ENCODE measurements around the gene ADIPOQ.
"Not testable (repeated sequence)": the region's sequence is repeated elsewhere in the genome, so short reads cannot be mapped to it uniquely, and the experiment has no call there.

The ADIPOQ gene

GRCh38 chr3:186826976-186827857, 15.3 kb upstream of the ADIPOQ start:
- peak; percentile 90 for DNase-seq

GRCh38 chr3:186828340-186828739, 14.2 kb upstream of the ADIPOQ start:
- DNase-seq = no peak

- no peak for DNase-seq
Observed at GRCh38 chr3:186831798-186832197, 10.7 kb upstream of the ADIPOQ start.

GRCh38 chr3:186832276-186832675, 10.2 kb upstream of the ADIPOQ start:
- DNase-seq = no peak

- no peak for DNase-seq
Observed at GRCh38 chr3:186839874-186840641, 2.5 kb upstream of the ADIPOQ start.

GRCh38 chr3:186841620-186842019, 890 bp upstream of the ADIPOQ start:
- DNase-seq = no peak

GRCh38 chr3:186843039-186843432, 526 bp downstream of the ADIPOQ start:
- no peak for DNase-seq

GRCh38 chr3:186844908-186845307, 2.4 kb downstream of the ADIPOQ start:
- DNase-seq = no peak

GRCh38 chr3:186845756-186846155, 3.2 kb downstream of the ADIPOQ start:
- no peak for DNase-seq

- no peak for DNase-seq
Observed at GRCh38 chr3:186847437-186847836, 4.9 kb downstream of the ADIPOQ start.

GRCh38 chr3:186849374-186849975, 7.0 kb downstream of the ADIPOQ start:
- DNase-seq = peak in 1 of 2 donors; percentile 73

GRCh38 chr3:186851835-186852234, 9.3 kb downstream of the ADIPOQ start:
- not testable (repeated sequence) for DNase-seq

GRCh38 chr3:186852994-186853393, 10.5 kb downstream of the ADIPOQ start:
- no peak for DNase-seq

GRCh38 chr3:186854146-186854545, 11.6 kb downstream of the ADIPOQ start:
- no peak for DNase-seq

GRCh38 chr3:186854954-186855353, 12.4 kb downstream of the ADIPOQ start:
- DNase-seq = no peak

GRCh38 chr3:186857743-186858142, 15.2 kb downstream of the ADIPOQ start:
- no peak for DNase-seq

GRCh38 chr3:186865215-186865853, 22.8 kb downstream of the ADIPOQ start:
- DNase-seq = not testable (repeated sequence)

GRCh38 chr3:186866095-186866494, 23.6 kb downstream of the ADIPOQ start:
- not testable (repeated sequence) for DNase-seq

GRCh38 chr3:186869253-186870100, 27.0 kb downstream of the ADIPOQ start:
- no peak for DNase-seq

GRCh38 chr3:186870421-186871201, 28.1 kb downstream of the ADIPOQ start:
- no peak for DNase-seq

- DNase-seq = peak in 1 of 2 donors; percentile 21
Observed at GRCh38 chr3:186871403-186871924, 29.0 kb downstream of the ADIPOQ start.

Measured in CD4-positive, alpha-beta T cell treated with Interleukin-1 beta for 1 hour (primary cell).